ENCODE results near the gene LRRC46.

Gene LRRC46

DNA sequence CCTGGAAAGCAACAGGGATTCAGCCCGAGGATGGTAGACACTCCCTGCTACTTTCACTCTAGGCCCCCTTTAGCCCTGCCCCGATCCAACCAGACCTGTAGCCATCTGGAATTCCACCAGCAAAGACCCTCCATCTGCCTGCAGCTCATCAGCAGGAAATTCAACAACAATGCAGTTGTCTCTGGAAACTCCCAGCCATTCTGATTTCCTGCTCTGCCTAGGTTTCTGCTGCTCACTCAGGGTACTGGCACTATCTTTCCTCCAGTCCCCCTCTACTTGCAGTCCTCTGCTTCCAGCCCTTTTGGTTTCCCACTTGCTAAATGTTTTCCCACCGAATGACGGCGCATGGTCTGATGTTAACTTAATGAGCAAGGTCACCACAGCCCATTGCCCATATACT, 22.1 kb downstream of the LRRC46 start:
- no peak for DNase-seq

DNA sequence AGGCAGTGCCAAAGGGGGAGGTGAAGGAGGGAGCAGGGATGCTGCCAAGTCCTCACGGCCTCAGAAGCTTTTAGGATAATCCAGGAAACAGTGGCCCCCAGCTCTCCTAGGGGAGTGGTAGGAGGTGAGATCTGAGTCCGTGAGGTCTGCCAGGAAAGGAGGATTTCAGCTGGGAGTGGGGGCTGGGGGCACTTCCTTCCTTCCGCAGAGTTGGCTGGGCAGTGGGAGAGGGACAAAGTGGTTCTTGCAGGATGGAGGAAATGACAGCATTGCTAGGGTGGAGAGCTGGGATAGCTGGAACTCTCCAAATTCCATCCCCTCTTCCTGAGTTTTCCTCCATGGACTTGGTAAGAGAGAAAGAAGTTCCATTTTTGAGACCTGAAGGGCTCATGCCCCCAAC, 24.3 kb downstream of the LRRC46 start:
- DNase-seq: no peak

DNA sequence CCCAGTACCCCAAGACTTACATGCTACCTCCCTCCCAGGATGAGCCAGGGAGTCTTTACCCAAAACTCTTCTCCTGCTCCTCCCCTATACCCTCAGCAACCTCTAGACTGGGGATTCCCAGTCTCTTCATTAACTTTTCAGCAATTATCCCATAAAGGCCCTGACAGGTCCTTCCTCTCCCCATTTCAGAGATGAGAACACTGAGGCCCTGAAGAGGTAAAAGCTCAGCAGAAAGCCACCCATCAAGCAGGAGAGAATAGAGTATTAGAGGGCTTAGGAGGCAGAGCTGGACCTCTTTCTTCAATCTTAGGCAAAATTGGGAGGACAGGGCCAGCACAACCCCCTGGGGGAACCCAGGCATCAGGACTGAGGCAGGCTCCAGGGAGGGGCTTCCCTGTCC, 25.4 kb downstream of the LRRC46 start:
- no peak for DNase-seq

DNA sequence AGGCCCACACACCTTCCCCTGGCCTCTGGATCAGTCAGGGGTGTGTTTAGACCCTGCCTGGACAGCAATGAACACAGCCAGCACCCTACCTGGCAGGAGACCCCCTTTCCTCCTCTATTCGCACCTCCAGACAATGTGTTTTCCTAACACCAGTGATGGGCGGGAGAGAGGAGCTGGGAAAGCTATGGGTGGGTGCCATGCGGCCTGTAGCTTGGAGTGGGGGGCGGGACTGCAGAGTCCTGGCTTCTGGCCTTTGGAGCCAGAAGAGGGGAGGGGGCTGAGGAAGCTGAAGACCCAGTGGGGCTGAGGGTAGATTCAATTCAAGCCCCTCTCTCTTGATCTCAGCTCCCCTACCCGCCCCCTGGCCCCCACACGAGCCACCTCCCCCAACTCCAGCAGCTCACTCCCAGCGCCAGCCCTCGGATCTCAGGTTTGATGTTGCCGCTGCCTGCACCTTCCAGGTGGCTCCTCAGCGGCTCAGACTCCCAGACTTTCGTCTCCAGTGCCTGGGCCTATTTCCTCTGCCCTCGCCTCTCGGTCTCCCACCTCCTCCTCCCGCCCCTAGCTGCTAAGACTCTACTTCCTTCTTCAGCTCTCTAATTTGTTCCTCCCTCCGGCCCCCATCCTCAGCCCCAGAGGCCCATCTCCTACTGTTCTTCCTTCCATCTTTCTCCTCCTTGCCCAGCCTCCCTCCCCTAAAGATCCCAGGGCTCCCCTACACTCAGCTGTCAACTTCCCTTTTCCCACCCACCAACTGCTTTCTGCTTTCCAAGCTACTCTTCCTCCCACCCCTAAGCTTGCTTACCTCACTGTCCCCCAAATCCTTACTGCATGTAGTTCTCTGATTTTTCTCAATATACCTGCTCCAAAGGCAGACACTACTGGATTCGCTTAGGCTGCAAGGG, 26.3 kb downstream of the LRRC46 start:
- DNase-seq: no peak

DNA sequence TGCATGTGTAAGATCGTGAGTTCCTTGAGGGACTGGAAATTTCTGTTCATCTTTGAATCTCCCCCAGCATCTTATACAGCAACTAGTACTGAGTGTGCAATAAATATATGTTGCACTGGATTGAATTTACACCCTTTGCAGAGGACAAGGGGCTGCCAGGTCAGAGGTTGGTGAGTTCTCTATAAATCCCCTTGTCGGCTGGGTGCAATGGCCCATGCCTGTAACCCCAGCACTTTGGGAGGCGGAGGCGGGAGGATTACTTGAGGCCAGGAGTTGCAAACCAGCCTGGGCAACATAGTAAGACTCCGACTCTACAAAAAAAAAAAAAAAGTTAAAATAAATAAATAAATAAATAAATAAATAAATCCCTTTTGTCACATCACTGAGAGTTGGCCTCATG, 28.9 kb downstream of the LRRC46 start:
- DNase-seq: no peak

DNA sequence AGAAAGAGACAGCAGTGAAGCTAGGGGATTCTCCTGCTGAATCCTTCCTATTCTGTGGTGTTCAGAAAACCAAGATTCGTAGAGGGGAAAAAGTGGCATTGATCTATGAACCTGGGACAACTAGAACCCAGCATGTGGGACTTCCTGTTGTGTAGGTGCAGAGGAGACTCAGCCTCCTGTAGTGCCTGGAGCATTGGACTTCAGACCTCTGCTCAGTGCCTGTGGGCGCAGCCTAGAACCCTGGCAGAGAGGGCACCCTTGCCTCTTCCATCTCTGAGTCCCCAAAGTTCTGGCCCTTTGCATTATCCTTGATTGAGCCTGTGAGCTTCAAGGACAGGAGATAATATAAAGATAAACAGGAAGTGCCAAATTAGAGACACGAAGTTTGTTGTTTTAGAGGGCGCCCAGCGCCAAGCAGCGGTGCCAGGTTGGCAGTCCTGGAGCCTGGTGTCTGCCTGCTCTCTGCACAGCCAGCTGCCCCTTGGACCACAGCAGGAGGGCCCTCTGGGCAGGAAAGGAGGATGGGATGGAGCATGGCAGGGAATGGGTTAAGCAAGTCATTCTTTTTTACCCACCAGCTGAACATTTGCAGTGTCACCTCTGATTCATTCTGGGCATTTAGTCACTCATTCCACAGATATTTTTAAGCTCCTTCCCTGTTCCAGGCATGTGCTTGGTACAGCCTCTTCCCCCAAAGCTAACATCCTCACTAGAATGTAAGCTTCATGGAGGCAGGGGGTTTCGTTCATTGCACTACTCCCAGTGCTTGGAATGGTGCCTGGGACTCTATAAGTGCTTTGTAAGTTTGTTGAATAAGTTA, 31.4 kb downstream of the LRRC46 start:
- peak; percentile 17 for DNase-seq

DNA sequence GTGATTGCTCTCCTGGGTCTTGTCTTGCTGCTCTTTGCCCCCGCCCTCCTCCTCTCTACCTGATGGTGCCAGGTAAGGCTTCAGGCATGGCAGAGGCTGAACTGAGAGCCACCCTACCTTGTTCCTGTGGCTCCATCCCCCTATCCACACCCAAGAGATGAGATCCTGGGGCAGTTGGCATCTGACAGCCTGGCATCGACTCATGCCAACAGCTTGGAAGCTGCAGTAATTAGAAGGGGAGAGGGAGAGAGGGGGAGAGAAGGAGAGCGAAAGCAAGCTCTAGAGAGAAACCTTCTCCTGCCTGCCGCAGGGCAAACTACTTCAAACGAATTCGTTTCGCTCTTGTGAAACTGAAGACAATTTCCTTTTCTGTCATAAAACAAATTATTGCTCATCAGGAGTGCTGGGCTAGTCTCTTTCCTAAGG, 33.3 kb downstream of the LRRC46 start:
- no peak for DNase-seq

DNA sequence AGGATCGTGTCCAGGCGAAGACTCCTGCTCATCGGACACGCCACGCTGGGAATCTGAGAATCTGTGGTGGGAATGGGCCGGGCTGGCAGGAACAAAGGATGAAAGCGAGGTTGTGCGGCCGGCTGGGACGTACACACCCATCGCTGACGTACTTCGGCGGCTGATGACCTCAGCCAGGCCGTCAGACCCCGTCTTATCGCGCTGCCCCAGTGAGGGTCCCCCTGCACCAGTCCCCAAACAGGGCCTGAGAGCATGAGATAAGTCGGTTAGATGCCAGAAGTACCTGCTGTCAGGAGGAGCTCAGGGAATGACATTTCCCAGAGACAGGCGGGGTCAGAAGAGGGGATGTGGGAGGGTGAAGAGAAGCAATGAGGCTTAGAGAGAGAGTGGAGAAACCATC, 35.5 kb downstream of the LRRC46 start:
- DNase-seq: peak; percentile 86

DNA sequence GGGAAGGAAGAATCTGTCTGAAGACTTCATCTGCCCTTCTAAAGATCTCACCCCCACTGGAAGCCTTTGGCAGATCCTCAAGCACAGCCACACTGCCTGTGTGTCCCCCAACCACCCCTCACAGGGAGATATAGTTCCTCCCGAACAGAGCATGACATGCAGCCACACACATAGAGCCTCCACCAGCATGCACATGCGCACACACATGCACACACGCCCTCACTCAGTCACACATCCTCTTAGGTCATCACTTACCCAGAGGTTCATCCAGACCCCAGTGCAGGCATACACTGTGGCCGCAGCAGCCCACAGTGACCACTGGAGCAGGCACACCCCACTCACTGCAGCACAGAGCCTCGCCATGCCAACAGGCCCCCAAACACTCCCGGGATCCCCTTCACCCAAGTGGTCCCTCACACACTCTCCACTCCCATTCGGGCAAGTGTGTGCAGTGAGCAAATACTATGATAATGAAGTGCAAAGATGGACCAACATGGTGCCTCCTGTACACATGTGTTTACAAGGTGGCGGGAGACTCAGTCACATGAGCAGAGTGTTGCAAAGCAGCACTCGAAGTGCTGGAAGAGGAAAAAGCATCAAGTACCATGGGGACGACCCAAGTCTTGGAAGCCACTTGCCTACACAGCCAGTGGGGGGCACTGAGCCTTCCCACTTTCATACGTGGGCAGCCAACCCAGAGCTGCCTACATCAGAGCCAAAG, 36.5 kb downstream of the LRRC46 start:
- DNase-seq: no peak

DNA sequence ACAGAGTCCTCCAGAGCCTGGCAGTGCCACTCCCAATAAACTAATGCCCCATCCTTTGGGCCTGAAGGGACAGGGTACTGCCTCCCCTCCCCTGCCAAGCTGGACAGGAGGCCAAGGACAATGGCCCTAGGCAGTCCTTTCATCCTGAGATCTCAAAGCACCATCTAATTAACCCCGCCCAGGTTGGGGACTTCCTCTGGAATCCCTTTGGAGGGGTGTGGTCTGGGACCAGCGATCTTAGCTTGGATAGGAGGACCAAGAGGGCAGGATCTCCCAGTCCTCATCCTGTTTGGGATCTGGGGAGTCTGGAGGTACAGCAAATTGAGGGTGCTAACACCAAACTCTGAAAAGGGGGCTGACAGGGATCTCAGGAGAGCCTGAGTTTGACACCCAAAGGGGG, 37.6 kb downstream of the LRRC46 start:
- no peak for DNase-seq

DNA sequence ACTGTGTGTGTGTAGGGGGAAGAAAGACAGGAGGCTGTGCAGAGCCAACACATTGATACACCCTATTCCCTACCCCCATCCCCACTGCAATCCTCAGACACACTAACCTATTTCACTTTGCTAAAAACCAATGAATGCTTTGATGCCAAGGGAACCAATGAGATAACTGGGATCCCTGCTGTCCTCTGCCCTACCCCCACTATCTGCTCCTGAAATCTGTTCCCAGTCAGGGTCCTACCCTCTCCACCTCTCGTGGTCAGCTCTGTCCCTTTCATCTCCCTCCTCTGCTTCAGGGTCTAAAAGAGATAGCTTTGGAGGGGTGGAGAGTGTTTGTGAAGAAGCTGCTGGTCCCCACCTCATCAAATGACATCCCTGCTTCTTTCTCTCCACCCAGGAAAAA, 38.6 kb downstream of the LRRC46 start:
- no peak for DNase-seq

DNA sequence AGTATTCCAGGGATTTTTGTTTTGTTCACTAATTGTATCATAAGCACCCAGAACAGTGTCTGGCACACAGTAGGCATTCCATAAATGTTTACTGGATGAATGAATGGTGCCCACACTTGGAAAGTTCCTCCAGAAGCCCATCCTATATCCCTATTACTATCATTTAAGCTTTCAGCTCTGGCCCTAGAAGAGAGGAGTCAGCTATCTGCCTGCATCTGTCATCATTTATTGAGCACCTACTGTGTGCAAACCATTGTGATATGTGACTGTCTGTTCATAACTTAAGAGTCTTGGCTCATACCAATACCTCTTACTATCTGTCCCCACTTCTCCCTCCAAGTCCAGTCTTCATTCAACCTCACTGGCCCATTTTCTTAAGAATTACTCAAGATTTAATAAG, 39.6 kb downstream of the LRRC46 start:
- no peak for DNase-seq

DNA sequence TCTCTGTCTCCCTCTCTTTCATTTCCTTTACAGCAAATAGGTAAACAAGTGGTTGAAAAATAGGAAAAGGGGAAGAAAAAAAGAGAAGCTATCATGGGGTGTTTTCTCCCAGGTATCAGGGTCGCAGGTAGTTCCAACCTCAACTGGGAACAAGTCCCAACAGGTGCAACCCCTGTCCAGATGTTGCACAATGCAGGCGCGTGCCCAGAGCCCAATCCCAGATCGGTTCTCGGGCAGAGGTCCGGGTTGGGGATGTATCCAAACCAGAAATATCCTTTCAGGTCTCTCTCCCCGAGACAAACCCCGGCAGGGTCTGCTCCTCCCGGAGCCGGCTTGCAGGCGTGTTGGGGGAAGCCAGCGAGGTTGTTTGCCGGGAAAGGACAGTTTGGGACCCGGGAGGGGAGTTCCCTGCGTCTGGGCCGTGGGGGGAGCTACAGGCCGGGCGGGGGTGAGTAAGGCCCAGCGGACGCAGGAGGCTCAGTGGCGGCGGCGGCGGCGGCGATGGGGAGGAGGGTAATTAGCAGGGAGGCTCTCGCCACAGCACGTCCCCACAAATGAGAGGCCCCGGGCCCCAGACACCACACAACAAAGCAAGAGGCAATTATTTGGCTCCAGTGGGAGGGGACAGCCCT, 40.7 kb downstream of the LRRC46 start:
- no peak for DNase-seq

DNA sequence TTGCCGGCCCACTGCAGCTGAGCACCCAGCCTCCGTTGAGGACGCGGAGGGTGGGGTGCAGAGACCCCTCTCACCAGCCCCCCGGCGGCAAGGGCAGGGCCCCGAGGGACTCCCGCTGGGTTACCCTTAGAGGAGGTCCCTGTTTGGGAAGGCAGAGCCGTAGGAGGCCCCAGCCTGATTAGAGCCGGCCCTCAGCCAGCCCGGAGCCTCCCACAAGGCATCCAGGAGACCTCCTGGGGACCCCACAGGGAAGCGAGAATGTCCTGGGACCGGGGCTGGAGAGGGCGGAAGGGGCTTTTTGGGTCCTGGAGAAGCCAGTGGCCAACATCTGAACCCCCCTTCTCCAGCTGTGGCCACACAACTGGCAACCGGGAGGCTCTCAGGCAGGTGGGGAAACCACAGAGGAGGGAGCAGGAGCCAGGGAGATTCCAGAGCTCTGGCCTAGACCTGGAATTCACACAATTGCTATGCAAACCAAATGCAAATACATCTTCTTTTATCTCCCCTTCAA, 41.2 kb downstream of the LRRC46 start:
- no peak for DNase-seq

DNA sequence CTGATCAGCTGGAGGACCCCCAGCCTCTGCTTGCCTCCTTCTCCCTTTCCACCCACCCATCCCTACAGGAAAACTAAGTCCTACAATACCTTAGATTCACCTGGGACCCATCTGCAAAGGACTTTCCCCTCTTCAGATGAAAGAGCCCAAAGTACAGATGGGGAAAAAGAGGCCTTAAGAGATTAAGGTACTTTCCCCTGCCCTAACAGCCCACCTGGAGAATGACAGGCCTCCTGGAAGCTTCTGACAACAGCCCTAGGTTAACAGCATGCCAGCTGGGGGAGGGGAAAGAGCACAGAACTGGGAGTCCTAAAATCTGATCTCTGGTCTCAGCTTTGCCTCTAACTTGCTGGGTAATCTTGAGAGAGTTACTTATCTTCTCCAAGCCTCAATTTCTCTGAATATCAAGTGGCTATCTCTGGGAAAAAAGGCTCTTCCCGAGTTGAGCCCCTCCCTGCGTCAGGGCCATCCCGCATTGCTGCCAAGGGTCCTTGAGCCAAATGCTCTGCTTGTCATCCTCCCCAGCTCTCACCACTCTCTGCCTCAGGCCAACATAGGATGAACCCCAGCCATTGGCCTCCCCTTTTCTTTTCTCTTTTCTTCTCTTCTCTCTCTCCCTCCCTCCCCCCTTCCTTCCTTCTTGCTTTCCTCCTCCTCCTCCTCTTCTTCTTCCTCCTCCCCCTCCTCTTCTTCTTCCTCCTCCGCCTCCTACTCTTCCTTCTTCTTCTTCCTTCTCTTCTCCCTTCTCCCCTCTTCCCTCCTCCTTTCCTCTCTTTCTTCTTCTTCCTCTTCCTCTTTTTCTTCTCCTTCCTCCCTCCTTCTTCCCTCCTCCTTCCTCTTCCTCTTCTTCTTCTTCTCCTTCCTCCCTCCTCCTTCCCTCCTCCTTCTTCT, 42.0 kb downstream of the LRRC46 start:
- DNase-seq: no peak

DNA sequence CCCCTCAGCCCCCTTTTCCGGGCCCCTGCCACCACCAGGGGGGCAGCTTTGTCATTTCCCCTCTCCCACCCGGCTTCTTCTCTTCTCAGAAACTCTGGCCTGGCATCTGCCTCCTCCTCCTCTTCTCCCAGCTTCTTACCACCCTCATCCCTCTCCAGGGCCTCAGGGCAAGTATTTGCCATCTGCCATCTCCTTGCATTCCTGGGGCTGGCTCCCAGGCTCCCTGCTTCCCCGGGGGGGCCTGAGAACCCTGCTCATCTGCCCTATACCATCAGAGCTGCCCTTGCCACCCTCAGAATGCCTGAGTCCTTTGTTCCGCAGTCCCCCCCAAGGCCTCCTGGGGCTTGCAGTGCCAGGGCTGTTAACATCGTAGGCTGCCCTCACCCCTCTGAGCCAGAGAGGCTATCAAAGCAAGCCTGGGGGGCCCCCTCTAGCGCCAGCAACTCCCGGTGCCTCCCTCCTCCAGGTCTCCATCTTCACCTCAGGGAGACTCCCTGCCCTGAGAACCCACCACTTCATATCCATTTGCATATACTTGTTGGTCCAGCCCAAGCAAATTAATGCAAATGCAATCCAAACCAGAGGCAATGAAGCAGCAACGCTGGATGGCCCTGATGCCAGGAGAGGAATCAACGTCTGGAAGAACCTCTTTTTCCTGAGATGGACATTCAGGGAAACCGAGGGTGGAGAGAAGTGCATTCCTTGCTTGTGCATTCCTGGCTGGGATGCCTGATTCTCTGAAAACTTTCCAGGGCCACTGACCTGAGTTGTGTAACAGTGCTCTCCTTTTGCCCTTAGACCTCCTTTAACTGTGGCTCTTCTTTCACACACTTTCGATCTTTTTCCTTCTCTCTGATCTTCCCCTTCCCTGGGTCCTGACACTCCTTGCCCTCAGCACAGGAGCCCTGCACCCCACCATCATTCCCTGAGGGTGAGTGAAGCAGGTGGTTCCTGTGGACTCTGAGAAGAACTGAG, 43.8 kb downstream of the LRRC46 start:
- DNase-seq: no peak

DNA sequence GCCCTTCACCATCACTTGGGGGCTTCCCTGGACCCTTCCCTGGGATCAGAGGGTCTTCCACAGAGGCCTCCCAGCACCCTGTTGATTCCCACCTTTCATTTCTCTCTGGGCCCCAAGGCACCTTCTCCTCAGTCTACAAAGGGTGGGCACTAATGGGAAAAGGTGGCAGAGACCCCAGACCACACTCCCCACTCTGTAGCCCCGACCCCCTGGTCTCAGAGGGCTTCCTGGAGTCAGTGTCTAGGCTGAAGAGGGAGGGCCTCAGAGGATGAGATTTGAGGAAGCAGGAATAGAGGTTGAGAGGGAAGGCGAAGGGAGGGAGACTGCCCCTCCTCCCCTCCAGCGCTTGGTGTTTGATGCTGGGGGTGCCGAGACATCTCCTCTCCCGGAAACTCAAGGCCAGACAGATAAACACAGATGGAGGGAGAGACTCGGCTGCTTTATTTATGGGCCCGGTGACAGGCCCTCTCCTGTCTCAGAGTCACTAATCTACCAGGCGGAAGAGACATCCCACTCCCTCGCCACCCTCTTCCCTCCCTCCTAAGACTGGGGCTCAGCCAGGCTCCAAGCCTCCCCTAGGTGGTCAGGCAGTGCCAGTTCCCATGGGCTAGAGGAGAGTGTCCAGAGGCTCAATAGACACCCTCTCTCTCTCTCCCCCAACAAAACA, 46.0 kb downstream of the LRRC46 start:
- peak; percentile 20 for DNase-seq

DNA sequence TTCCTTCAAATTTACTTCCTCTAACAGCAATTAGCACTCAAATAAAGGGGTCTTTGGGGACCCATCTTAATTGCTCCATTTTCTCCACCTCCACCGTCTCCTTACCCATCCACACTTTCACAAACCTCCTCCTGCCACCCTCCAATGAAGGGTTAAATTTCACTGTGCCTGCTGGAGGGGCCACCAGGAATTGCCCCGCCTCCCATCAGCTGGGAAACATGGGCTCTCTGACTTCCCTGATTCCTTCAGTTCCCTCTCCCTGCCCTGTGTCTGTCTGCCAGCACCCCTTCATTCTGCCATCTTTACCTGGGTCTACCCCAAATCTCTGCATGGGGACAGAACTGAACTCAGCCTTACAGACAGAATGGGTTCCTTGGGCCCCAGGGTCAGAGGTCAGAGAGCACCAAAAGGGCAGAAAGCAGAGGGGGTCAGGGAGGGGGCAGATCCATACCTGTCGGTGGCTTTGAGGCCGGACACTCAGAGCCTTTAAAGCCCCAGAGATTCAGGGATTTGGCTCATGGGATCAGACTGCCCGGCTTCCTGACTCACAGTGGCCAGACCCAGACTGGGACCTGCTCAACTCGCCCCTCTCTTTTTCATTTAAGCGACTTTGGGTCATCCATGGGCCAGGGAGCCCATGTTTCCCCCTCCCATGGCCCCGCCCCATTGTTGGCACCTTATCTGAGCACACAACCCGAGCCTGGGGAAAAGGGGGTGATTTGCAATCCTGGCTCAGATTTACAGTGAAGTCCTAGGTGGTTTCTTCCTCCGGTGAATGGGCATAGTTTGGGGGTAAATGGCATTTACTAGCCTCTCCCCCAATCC, 46.9 kb downstream of the LRRC46 start:
- DNase-seq: no peak

DNA sequence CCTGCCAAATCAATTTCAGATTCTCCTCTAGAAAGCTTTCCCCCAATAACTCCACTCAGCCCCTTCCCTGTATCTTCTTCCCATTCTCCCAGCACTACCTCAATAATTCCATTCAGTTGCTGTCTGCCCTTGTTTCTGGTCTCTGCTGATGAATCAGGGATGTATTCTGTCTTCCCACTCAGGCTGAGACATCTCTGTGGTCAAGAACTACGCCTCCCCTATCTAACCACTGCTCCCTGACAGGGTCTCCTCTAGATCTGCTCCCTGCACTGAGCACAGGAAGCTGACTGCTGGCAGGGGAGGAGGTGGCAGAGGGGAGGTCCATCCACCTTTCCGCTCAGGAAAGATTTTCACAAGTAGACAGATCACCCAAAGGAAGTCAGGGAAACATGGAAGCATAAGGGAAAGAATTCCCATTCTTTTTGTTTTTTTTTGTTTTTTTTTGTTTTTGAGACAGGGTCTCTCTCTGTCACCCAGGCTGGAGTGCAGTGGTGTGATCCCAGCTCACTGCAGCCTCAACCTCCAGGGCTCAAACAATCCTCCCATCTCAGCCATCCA, 47.6 kb downstream of the LRRC46 start:
- DNase-seq: peak; percentile 51

Measured in OCI-M1 (cell line).